ENCODE results near the gene PTPN14.

DNA sequence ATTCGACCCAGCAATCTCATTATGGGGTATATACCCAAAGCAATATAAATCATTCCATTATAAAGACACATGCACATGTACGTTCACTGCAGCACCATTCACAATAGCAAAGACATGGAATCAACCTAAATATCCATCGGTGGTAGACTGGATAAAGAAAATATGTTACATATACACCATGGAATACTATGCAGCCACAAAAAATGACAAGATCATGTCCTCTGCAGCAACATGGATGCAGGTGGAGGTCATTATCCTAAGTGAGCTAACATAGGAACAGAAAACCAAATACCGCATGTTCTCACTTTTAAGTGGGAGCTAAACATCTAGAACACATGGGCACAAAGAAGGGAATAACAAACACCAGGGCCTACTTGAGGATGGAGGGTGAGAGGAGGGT is 115.5 kb downstream of the PTPN14 start:
- TF ChIP-seq, protein P1, sequence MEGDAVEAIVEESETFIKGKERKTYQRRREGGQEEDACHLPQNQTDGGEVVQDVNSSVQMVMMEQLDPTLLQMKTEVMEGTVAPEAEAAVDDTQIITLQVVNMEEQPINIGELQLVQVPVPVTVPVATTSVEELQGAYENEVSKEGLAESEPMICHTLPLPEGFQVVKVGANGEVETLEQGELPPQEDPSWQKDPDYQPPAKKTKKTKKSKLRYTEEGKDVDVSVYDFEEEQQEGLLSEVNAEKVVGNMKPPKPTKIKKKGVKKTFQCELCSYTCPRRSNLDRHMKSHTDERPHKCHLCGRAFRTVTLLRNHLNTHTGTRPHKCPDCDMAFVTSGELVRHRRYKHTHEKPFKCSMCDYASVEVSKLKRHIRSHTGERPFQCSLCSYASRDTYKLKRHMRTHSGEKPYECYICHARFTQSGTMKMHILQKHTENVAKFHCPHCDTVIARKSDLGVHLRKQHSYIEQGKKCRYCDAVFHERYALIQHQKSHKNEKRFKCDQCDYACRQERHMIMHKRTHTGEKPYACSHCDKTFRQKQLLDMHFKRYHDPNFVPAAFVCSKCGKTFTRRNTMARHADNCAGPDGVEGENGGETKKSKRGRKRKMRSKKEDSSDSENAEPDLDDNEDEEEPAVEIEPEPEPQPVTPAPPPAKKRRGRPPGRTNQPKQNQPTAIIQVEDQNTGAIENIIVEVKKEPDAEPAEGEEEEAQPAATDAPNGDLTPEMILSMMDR (IDR thresholded peaks at IDR 0.05): no peak
- TF ChIP-seq ZFX (IDR thresholded peaks at IDR 0.05; ENCODE audit: borderline replicate concordance): no peak

Measured in 22Rv1 (cell line).